Activated naive CD8-positive, alpha-beta T cell treated with anti-CD3 and anti-CD28 coated beads, Interleukin-2, amount 50 U/mL, for 24 hours (primary cell): ENCODE data around the gene HOXB6.

ENCODE experiments used
- ATAC-seq: fragments of 150-1000 bp; cut with Tn5 transposase; one replicate; pipeline ENCODE4 v1.10.0; 2021
- DNase-seq: peaks from one replicate; pipeline ENCODE4 v3.0.0; 2021
- H3K27ac Mint-ChIP-seq: one replicate; pipeline ENCODE4 v1.8.0; 2021; ENCODE audit warnings: mild to moderate bottlenecking, mixed read lengths
- H3K27me3 Mint-ChIP-seq: one replicate; pipeline ENCODE4 v1.8.0; 2021; ENCODE audit warnings: mixed read lengths
- H3K36me3 Mint-ChIP-seq: one replicate; pipeline ENCODE4 v1.8.0; 2021; ENCODE audit warnings: low read depth, mixed read lengths
- H3K4me1 Mint-ChIP-seq: one replicate; pipeline ENCODE4 v1.8.0; 2021; ENCODE audit warnings: mixed read lengths
- H3K4me3 Mint-ChIP-seq: one replicate; pipeline ENCODE4 v1.8.0; 2021; ENCODE audit warnings: mild to moderate bottlenecking, moderate library complexity, mixed read lengths
- H3K9me3 Mint-ChIP-seq: one replicate; pipeline ENCODE4 v1.8.0; 2021; ENCODE audit warnings: mixed read lengths

The HOXB6 gene

DNA sequence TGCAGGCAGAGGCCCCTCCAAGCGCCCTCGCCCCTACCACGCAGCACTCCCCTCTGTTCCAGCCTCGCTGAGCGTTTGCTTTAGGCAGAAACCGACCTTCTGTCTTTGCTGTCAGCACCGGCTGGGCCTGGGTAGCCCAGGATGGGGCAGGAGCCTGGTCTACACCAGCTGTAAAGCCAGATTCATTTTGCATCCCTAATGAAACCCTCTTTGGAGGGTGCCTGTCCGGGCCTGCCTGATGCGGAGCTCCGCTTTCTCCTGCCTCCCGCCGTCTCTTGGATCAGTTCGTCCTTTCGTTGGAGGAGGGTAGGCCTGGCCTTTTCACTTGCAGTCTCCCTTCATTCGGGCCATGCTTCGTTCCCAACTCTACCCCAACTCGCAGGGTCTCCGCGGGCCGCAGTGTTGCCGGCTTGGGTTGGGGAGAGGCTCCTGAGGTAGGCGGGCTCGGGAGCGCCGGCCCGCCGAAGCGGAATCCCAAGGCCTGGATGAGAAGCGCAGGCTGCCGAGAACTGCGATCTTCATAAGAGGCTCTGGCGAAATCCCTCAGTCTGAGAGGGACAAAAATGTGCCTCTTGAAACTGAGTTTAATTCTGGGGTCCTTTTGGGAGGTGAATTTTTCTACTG is 15.2 kb upstream of the HOXB6 start:
- Mint-ChIP-seq H3K4me1 (peaks cover 30% of the 10 kb centered on the region), H3K27me3 (peaks cover 89% of the 10 kb centered on the region), H3K27ac (no peak overlapping the region), H3K4me3 (no peak overlapping the region), H3K36me3 (no peaks in the 10 kb centered on the region), H3K9me3 (no peaks in the 10 kb centered on the region)
- DNase-seq (no peak), ATAC-seq (no peak)

DNA sequence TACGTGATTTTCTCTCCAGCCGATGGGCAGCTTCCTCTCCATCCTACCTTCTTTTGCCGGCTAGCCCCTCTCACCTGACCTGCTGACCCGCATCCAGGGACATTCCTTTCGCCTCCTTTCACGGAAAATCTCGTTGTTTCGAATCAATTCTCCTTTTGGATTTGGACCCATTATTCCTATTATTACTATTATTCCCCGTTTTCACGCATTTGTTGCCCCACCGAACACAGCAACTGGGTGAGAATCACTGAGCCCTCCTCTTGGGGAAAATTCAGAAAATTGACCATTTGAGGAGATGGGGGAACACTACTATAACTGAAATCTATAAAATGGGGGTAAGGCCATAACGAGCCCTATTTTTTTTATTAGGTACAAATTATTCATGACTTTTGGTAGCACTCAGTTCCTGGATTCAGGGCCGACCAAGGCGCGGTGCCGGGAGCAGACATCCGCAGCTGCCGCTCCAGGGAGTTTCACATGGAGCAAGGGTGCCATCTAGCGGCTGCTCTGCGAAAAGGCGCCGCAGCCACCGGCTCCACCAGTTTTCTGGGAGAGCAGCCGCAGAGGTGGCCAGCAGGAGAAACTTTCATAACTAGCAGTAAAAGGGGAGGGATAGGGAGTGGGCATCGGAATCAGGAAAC is 13.6 kb upstream of the HOXB6 start:
- ATAC-seq = peak; percentile 52
- H3K4me3 Mint-ChIP-seq = peak overlapping the region; percentile 15
- H3K9me3 Mint-ChIP-seq = no peaks in the 10 kb centered on the region
- no peaks in the 10 kb centered on the region for H3K36me3 Mint-ChIP-seq
- H3K27ac Mint-ChIP-seq = peak overlapping the region; percentile 13
- H3K4me1 Mint-ChIP-seq = peaks cover 40% of the 10 kb centered on the region
- H3K27me3 Mint-ChIP-seq = peaks cover 91% of the 10 kb centered on the region
- peak; percentile 90 for DNase-seq

GRCh38 chr17:48617471-48618255 is 12.9 kb upstream of the HOXB6 start:
- Mint-ChIP-seq H3K36me3 (no peaks in the 10 kb centered on the region), H3K27me3 (peaks cover 88% of the 10 kb centered on the region), H3K4me1 (peaks cover 44% of the 10 kb centered on the region), H3K4me3 (no peak overlapping the region), H3K9me3 (no peaks in the 10 kb centered on the region), H3K27ac (no peak overlapping the region)
- DNase-seq (no peak), ATAC-seq (no peak)

DNA sequence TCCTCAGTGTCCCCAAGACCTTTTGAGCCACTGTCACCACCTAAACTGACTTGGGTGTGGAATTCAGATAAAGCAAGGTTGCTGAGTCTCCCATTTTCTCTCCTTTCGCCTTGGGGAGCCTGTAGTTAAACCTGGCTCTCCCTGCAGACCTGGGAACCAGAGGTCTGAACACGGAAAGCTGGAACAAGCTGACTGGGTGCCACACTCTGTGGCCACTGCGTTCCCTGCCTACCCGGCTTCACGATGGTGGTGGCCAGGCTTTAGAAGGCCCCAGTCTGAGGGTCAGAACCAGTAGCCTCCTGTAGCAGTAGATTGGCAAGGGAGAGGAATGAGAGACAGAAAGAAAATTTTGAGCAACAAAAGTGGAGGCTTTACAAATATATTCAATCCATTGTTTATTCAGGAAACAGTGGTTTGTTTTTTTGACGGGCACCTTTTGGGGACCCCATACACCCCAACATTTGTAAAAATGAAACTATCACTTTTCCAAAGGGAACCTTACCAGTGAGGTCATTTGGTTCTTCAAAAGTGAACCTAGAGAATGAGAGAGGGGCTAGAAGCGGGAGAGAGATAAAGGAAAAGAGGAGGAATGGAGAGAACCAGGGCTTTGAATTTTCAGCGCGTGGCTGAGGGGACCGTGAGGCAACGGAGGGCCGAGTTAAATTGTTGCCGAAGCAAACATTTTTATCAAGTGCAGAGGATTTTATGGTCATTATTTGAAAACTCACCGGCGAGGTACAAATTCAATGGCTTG is 12.1 kb upstream of the HOXB6 start:
- H3K9me3 Mint-ChIP-seq = no peaks in the 10 kb centered on the region
- H3K27ac Mint-ChIP-seq = no peak overlapping the region
- ATAC-seq = no peak
- H3K36me3 Mint-ChIP-seq = no peaks in the 10 kb centered on the region
- DNase-seq = no peak
- no peak overlapping the region for H3K4me3 Mint-ChIP-seq
- peaks cover 85% of the 10 kb centered on the region for H3K27me3 Mint-ChIP-seq
- peaks cover 48% of the 10 kb centered on the region for H3K4me1 Mint-ChIP-seq

- Mint-ChIP-seq H3K27ac (no peak overlapping the region), H3K4me1 (peaks cover 55% of the 10 kb centered on the region), H3K9me3 (no peaks in the 10 kb centered on the region), H3K4me3 (no peak overlapping the region), H3K27me3 (peaks cover 84% of the 10 kb centered on the region), H3K36me3 (no peaks in the 10 kb centered on the region)
- ATAC-seq = no peak
- DNase-seq = no peak
Measured at GRCh38 chr17:48615963-48616716, 11.4 kb upstream of the HOXB6 start.

- peak within 1 kb of the TSS; percentile 38 for H3K4me3 Mint-ChIP-seq
- H3K27ac Mint-ChIP-seq = no peak within 1 kb of the TSS
- H3K27me3 Mint-ChIP-seq = peaks cover 81% of the 10 kb centered on the region
Measured at GRCh38 chr17:48615047-48615962, 10.5 kb upstream of the HOXB6 start, which contains the start of gene HOXB8. Gene HOXB8, minus strand, starts transcription at chr17:48615292. Its CDS starts 588 bp downstream, at chr17:48614704.

DNA sequence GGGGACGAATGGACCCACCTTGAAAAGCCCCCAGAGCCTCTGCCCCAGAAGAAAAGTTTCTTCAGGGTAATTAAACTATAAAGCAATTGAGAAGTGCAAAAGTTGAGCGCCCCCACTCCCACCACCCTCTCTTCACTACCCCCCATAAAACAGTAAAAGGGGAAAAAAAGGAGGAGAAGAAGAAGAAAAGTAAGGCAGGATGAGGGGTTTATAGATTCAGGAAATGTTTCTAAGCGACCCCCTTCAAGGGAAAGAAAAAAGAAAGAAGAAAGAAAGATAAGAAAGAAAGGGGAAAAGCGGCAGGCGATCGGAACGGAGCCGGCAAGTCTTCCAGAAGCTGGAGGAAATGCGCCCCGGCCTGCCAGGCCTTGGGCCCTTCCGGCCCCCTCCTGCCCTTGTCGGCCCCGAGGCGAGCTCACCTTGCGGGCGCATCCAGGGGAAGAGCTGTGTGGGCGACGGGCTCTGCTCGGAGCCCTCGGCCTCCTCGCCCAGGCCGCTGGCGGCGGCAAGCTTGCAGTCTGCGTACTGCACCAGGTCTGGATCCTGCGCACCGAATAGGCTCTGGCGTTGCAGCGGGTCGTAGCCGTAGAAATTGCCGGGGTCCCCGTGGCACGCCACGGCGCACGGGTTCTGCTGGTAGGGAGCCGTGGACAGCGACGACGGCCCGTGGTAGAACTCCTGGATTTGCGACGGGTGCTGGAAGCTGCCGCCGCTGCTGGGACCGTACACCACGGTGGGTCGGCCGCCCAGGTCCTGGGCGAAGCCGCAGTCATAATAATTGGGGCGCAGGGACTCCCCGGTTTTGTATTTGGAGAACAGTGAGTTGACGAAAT is 9.3 kb upstream of the HOXB6 start:
- no peak overlapping the region for H3K27ac Mint-ChIP-seq
- no peak for DNase-seq
- no peaks in the 10 kb centered on the region for H3K36me3 Mint-ChIP-seq
- H3K27me3 Mint-ChIP-seq = peaks cover 80% of the 10 kb centered on the region
- H3K4me3 Mint-ChIP-seq = peak overlapping the region; percentile 38
- peak; percentile 41 for ATAC-seq
- H3K4me1 Mint-ChIP-seq = peaks cover 58% of the 10 kb centered on the region
- H3K9me3 Mint-ChIP-seq = no peaks in the 10 kb centered on the region

More at GRCh38 chr17:48615047-48615962, 10.5 kb upstream of the HOXB6 start, which contains the start of gene HOXB8:
- DNase-seq (no peak), ATAC-seq (no peak)
- no peaks in the 10 kb centered on the region for H3K36me3 Mint-ChIP-seq
- H3K4me1 Mint-ChIP-seq = peaks cover 61% of the 10 kb centered on the region
- H3K9me3 Mint-ChIP-seq = no peaks in the 10 kb centered on the region

- Mint-ChIP-seq H3K36me3 (no peaks in the 10 kb centered on the region), H3K4me3 (peak overlapping the region; percentile 70), H3K9me3 (no peaks in the 10 kb centered on the region), H3K4me1 (peaks cover 48% of the 10 kb centered on the region), H3K27me3 (peaks cover 78% of the 10 kb centered on the region), H3K27ac (no peak overlapping the region)
- peak; percentile 35 for ATAC-seq
- DNase-seq = no peak
Measured at GRCh38 chr17:48612854-48613691, 8.3 kb upstream of the HOXB6 start.

DNA sequence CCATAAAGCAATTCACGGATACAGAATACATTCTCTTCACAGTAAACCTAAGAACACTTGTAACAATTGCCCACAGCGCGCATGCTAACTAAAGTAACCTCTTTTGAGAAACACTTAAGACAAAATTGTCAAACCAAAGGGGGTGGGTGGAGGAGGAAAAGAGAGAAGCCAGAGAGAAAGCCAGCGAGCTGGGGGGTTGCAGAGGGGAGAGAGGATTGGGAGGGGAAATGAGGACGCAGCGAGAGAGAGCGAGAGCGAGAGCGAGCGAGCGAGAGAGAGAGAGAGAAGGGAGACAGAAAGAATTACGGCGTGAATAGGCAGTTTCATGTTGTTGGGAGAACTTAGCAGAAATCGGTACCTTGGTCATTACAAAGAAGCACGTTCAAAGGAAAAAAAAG is 7.7 kb upstream of the HOXB6 start:
- Mint-ChIP-seq H3K27me3 (peaks cover 77% of the 10 kb centered on the region), H3K36me3 (no peaks in the 10 kb centered on the region), H3K27ac (no peak overlapping the region), H3K9me3 (no peaks in the 10 kb centered on the region), H3K4me1 (peaks cover 49% of the 10 kb centered on the region), H3K4me3 (peak overlapping the region; percentile 69)
- no peak for ATAC-seq
- no peak for DNase-seq

- H3K4me1 Mint-ChIP-seq = peaks cover 44% of the 10 kb centered on the region
- DNase-seq (no peak), ATAC-seq (no peak)
- no peak overlapping the region for H3K27ac Mint-ChIP-seq
- no peaks in the 10 kb centered on the region for H3K36me3 Mint-ChIP-seq
- peaks cover 77% of the 10 kb centered on the region for H3K27me3 Mint-ChIP-seq
- no peaks in the 10 kb centered on the region for H3K9me3 Mint-ChIP-seq
- peak overlapping the region; percentile 91 for H3K4me3 Mint-ChIP-seq
Measured at GRCh38 chr17:48611681-48612455, 7.1 kb upstream of the HOXB6 start.

DNA sequence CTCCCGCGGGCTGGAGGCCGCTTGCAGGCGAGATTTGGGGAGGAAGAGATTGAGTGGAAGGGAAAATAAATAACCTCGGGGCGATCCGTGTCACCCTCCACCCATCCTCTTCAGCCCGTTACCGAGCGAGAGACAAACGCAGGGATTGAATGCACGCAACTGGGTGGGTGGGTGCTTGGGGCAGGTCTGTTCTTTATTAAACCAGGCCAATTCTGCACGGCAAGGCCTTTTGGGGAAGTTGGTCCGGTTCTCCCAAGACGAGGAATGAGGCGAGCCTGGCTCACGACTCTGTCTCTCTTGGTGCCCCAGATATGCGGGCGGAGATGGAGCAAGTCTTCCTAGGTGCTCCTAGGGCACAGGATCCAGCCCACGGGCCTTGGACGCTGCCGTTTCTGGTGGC is 6.4 kb upstream of the HOXB6 start:
- Mint-ChIP-seq H3K36me3 (no peaks in the 10 kb centered on the region), H3K4me3 (peak overlapping the region; percentile 91)

More for the DNA sequence above, 6.4 kb upstream of the HOXB6 start:
- Mint-ChIP-seq H3K27me3 (peaks cover 78% of the 10 kb centered on the region), H3K27ac (peak overlapping the region; percentile 88), H3K9me3 (no peaks in the 10 kb centered on the region), H3K4me1 (peaks cover 43% of the 10 kb centered on the region)
- ATAC-seq (no peak), DNase-seq (no peak)
